Activated T-cell treated with anti-CD3 and anti-CD28 coated beads, Interleukin-2, amount 50 U/mL, for 72 hours (primary cell): ENCODE results near the gene SNX21. TPM values are rescaled to one million over a fixed set of nuclear protein-coding genes. Genes with fewer than 3 reads are reported as not detected.

ENCODE experiments used
- ATAC-seq, 2 donors: fragments of 150-1000 bp; cut with Tn5 transposase; replicated peaks in 1 of 2; 2 replicates each; pipeline ENCODE4 v1.10.0; 2021; ENCODE audit warnings: moderate library complexity in 2 of 2, mild to moderate bottlenecking in 1 of 2
- DNase-seq, 2 donors: peaks; one replicate each; pipeline ENCODE4 v3.0.0; 2021 to 2022; ENCODE audit warnings: mixed read lengths in 1 of 2
- H3K27ac Mint-ChIP-seq: one replicate; pipeline ENCODE4 v1.8.0; 2022; ENCODE audit warnings: mild to moderate bottlenecking, moderate library complexity, mixed read lengths
- H3K27me3 Mint-ChIP-seq: one replicate; pipeline ENCODE4 v1.8.0; 2022; ENCODE audit warnings: low read depth, mixed read lengths
- H3K36me3 Mint-ChIP-seq, 2 donors: one replicate each; pipeline ENCODE4 v1.8.0; 2022; ENCODE audit warnings: mixed read lengths in 2 of 2, mild to moderate bottlenecking in 1 of 2; ENCODE audit not compliant: insufficient read depth in 2 of 2
- H3K4me1 Mint-ChIP-seq: one replicate; pipeline ENCODE4 v1.8.0; 2022; ENCODE audit warnings: low read depth, mixed read lengths
- H3K4me3 Mint-ChIP-seq, 2 donors: one replicate each; pipeline ENCODE4 v1.8.0; 2022; ENCODE audit warnings: mild to moderate bottlenecking in 2 of 2, mixed read lengths in 2 of 2, moderate library complexity in 2 of 2
- H3K9me3 Mint-ChIP-seq, 2 donors: one replicate each; pipeline ENCODE4 v1.8.0; 2022; ENCODE audit warnings: mixed read lengths in 2 of 2
- total RNA-seq, 2 donors: library from RNA; stranded (reverse); gene quantifications; one replicate each; pipeline ENCODE4 v1.2.3, GENCODE V29; 2022

Gene SNX21
- total RNA-seq, 2 donors from 2014 or later = 1.8 to 2.4 TPM

GRCh38 chr20:45845452-45845851 lies 11.9 kb downstream of the SNX21 start:
- H3K36me3 Mint-ChIP-seq = peaks cover 2 to 8% of the 10 kb centered on the region in 2 donors
- H3K27ac Mint-ChIP-seq = no peak overlapping the region
- ATAC-seq (no peak), DNase-seq (no peak)
- no peaks in the 10 kb centered on the region for H3K27me3 Mint-ChIP-seq
- no peak overlapping the region for H3K4me3 Mint-ChIP-seq
- H3K9me3 Mint-ChIP-seq = no peaks in the 10 kb centered on the region
- H3K4me1 Mint-ChIP-seq = no peaks in the 10 kb centered on the region

DNA sequence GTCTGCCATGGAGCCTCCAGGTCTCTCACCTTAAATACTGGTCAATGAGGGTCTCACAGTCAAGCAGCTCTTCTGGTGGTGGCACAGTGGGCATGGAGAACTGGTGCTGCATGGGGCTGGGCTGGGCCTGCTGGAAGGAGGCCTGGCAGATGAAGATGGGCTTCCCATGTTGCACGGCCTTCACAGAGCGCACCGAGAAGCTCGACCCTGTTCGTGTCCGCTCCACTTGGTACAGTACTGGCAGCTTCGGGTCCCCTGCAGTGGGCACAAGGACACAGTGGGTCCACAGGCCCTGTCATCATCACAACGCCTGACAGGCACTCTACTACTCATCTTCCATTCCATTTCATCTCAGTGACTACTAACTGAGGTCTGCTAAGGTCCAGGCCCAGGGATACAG lies 14.8 kb downstream of the SNX21 start:
- no peak overlapping the region for H3K27ac Mint-ChIP-seq
- H3K4me1 Mint-ChIP-seq = no peaks in the 10 kb centered on the region
- no peaks in the 10 kb centered on the region for H3K27me3 Mint-ChIP-seq
- no peak overlapping the region for H3K4me3 Mint-ChIP-seq
- ATAC-seq (no peak), DNase-seq (no peak)
- H3K9me3 Mint-ChIP-seq = no peaks in the 10 kb centered on the region
- peaks cover 3 to 9% of the 10 kb centered on the region in 2 donors for H3K36me3 Mint-ChIP-seq

- Mint-ChIP-seq H3K4me1 (no peaks in the 10 kb centered on the region), H3K4me3 (no peak overlapping the region), H3K9me3 (no peaks in the 10 kb centered on the region), H3K27ac (no peak overlapping the region), H3K27me3 (no peaks in the 10 kb centered on the region), H3K36me3 (peaks cover 3 to 8% of the 10 kb centered on the region in 2 donors)
- DNase-seq (no peak), ATAC-seq (no peak)
Measured at GRCh38 chr20:45848969-45849582, 15.5 kb downstream of the SNX21 start.

DNA sequence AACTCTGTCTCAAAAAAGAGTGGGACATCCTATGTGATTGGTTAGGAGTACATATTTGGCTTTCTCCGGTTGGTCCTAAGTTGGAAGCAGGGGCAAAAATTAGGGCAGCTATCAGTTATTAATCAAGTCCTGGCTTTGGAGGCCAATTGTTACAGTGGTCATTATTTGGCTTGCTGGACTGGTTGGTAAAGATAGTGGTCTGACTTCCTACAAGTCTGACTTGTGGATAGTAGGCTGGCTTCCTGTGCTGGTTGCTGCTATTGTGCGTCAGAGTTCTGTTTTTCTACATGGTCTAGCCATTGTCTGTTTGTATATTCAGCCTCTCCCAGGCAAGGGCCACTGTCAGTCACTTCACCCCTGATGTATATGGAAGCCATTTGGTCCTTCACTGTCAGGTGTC lies 16.6 kb downstream of the SNX21 start:
- Mint-ChIP-seq H3K4me3 (no peak overlapping the region), H3K9me3 (no peaks in the 10 kb centered on the region), H3K36me3 (peaks cover 3 to 6% of the 10 kb centered on the region in 2 donors), H3K4me1 (peaks cover 9% of the 10 kb centered on the region), H3K27me3 (no peaks in the 10 kb centered on the region), H3K27ac (no peak overlapping the region)
- ATAC-seq (no peak), DNase-seq (no peak)

- Mint-ChIP-seq H3K9me3 (no peaks in the 10 kb centered on the region), H3K36me3 (peaks cover 3 to 6% of the 10 kb centered on the region in 2 donors), H3K27me3 (no peaks in the 10 kb centered on the region), H3K4me1 (peaks cover 14% of the 10 kb centered on the region), H3K27ac (no peak overlapping the region), H3K4me3 (no peak overlapping the region)
- DNase-seq (no peak), ATAC-seq (no peak)
Measured at GRCh38 chr20:45850926-45851325, 17.3 kb downstream of the SNX21 start.

- no peak overlapping the region for H3K27ac Mint-ChIP-seq
- DNase-seq (no peak), ATAC-seq (no peak)
- no peak overlapping the region for H3K4me3 Mint-ChIP-seq
- peaks cover 20% of the 10 kb centered on the region for H3K4me1 Mint-ChIP-seq
- no peaks in the 10 kb centered on the region for H3K9me3 Mint-ChIP-seq
- peaks cover 3 to 6% of the 10 kb centered on the region in 2 donors for H3K36me3 Mint-ChIP-seq
- H3K27me3 Mint-ChIP-seq = no peaks in the 10 kb centered on the region
Measured at GRCh38 chr20:45851501-45851900, 17.9 kb downstream of the SNX21 start.

DNA sequence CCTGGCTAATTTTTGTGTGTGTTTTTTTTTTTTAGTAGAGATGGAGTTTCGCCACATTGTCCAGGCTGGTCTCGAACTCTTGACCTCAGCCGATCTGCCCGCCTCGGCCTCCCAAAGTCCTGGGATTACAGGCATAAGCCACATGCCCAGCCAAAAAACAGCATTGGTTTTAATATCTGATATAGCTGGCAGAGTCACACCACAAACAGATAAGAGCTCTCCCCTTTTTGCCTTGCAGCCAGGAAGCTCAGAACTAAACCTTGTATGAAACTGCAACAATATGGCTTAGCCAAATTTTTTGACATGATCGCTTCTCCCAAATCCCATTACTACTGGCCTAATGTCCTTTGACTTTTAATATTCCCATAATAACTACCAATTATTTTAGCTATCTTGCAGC lies 18.7 kb downstream of the SNX21 start:
- no peak for ATAC-seq
- peaks cover 3 to 6% of the 10 kb centered on the region in 2 donors for H3K36me3 Mint-ChIP-seq
- no peak overlapping the region for H3K4me3 Mint-ChIP-seq
- peaks cover 23% of the 10 kb centered on the region for H3K4me1 Mint-ChIP-seq
- no peaks in the 10 kb centered on the region for H3K9me3 Mint-ChIP-seq
- no peak for DNase-seq
- H3K27ac Mint-ChIP-seq = no peak overlapping the region
- no peaks in the 10 kb centered on the region for H3K27me3 Mint-ChIP-seq

DNA sequence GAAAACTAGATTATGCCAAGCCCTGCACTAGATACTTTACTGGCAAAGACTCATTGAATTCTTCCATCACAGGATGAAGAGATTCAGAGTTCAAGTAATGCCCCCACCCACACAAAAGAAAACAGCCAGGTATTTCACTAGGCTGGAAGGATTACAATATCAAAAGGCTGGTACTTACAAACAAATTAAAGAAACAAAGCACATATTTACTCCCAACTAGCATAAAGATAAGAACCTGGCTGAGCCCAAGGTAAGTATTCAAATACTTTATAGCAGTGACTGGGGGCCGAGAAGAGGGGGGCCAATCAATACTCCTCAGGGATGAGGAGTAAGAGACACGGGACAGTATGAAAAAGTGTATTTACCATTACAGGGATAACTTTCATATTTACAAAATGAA lies 19.9 kb downstream of the SNX21 start:
- H3K27ac Mint-ChIP-seq = no peak overlapping the region
- H3K36me3 Mint-ChIP-seq = peaks cover 3 to 6% of the 10 kb centered on the region in 2 donors
- H3K4me3 Mint-ChIP-seq = no peak overlapping the region
- no peaks in the 10 kb centered on the region for H3K27me3 Mint-ChIP-seq
- DNase-seq (no peak), ATAC-seq (no peak)
- no peaks in the 10 kb centered on the region for H3K9me3 Mint-ChIP-seq
- peaks cover 33% of the 10 kb centered on the region for H3K4me1 Mint-ChIP-seq

GRCh38 chr20:45857114-45857881 lies 23.7 kb downstream of the SNX21 start, which contains the start of the genes ACOT8 and ZSWIM3:
TSS of gene ACOT8 (minus strand) at chr20:45857392. CDS start at chr20:45857315, 77 bp downstream.
TSS of gene ZSWIM3 (plus strand) at chr20:45857614. CDS start at chr20:45857826, 212 bp downstream.
- Mint-ChIP-seq H3K36me3 (peaks cover under 1 to 2% of the 10 kb centered on the region in 2 donors), H3K9me3 (no peaks in the 10 kb centered on the region), H3K4me1 (peaks cover 60% of the 10 kb centered on the region), H3K27me3 (no peaks in the 10 kb centered on the region), H3K4me3 (peak within 1 kb of the TSS; percentile 95 to 98), H3K27ac (peak within 1 kb of the TSS; percentile 97)
- ATAC-seq (peak; percentile 97), DNase-seq (peak; percentile 94 to 97)

- H3K27ac Mint-ChIP-seq = peak overlapping the region; percentile 97
- ATAC-seq (peak; percentile 40 to 47), DNase-seq (peak; percentile 51 to 54)
- H3K4me3 Mint-ChIP-seq = peak overlapping the region; percentile 95 to 98
- no peaks in the 10 kb centered on the region for H3K27me3 Mint-ChIP-seq
- H3K4me1 Mint-ChIP-seq = peaks cover 60% of the 10 kb centered on the region
- peaks cover 0 to 2% of the 10 kb centered on the region in 2 donors for H3K36me3 Mint-ChIP-seq
- no peaks in the 10 kb centered on the region for H3K9me3 Mint-ChIP-seq
Measured at GRCh38 chr20:45857882-45858216, 24.2 kb downstream of the SNX21 start.

DNA sequence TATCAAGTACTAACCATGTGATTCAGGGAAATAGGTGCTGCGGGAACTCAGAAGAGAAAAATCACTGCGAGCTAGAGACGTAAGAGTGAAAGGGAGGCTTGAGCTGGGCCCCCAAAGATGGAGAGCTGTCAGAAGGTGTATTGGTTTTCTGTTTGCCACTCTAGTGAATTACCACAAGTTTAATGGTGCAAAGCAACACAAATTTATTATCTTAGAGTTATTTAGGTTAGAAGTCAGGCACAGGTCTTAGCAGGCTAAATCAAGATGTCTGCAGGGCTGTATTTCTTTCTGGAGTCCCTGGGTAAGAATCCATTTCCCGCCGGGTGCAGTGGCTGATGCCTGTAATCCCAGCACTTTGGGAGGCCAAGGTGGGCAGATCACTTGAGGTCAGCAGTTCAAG lies 26.3 kb downstream of the SNX21 start:
- no peaks in the 10 kb centered on the region for H3K27me3 Mint-ChIP-seq
- no peak overlapping the region for H3K4me3 Mint-ChIP-seq
- H3K4me1 Mint-ChIP-seq = peaks cover 54% of the 10 kb centered on the region
- DNase-seq (no peak), ATAC-seq (no peak)
- H3K36me3 Mint-ChIP-seq = peaks cover 0 to 2% of the 10 kb centered on the region in 2 donors
- H3K9me3 Mint-ChIP-seq = no peaks in the 10 kb centered on the region
- no peak overlapping the region for H3K27ac Mint-ChIP-seq

DNA sequence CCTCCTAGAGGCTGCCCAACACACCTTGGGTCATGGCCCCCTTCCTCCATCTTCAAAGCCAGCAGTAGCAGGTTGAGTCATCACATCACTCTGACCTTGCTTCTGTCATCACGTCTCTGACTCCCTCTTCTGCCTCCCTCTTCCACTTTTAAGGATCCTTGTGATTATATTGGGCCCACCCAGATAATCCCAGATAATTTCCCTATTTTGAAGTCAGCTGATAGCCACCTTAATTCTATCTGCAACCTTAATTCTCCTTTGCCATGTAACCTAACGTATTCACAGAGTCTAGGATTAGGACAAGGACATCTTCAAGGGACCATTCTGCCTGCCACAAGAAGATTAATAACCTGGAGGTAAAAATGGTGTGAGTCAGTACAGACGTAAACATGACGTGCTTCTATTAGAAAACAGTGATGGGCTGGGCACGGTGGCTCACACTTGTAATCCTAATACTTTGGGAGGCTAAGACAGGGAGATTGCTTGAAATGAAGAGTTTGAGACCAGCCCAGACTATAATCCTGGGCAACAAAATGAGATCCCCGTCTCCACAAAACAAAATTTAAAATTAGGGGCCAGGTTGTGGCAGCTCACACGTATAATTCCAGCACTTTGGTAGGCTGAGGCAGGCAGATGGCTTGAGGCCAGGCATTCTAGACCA lies 27.1 kb downstream of the SNX21 start:
- ATAC-seq = no peak
- Mint-ChIP-seq H3K4me1 (peaks cover 49% of the 10 kb centered on the region), H3K9me3 (no peaks in the 10 kb centered on the region), H3K27me3 (no peaks in the 10 kb centered on the region), H3K4me3 (no peak overlapping the region), H3K27ac (no peak overlapping the region), H3K36me3 (peaks cover 0 to 2% of the 10 kb centered on the region in 2 donors)
- DNase-seq = no peak
